ENCODE results near the gene FAM180A. TPM values are rescaled to one million over a fixed set of nuclear protein-coding genes. Genes with fewer than 3 reads are reported as not detected.

Gene FAM180A
- total RNA-seq, 2 experiments from 2014 or later, result not detected

DNA sequence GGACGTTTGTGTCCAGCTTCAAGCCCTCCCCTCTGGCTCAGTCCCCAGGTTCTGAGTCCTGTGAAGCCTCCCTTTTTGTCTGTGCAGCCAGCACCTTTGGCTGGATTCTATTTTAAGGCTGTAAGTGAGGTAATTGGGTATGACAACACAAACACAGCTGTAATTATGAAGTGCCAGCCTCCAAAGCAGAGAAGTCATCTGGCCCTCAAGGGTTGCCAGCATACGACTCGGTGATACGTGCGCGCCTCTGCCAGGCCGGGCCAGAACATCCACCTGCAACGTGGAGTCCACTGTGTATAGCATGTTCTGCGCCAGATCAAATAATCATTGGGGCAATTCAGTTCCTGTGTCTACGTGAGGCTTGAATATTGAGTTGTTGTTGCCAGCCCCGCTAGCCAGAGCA, 6.7 kb upstream of the FAM180A start:
- no peak for DNase-seq (ENCODE audit: low spot score)
- no peaks in the 10 kb centered on the region for H3K9me2 ChIP-seq (ENCODE audit: insufficient read depth, low read length)
- no peak overlapping the region for H3K27ac ChIP-seq (ENCODE audit: low read depth, low read length, poor library complexity, severe bottlenecking)
- no peaks in the 10 kb centered on the region for H3K36me3 ChIP-seq (ENCODE audit: insufficient read depth, low read length)
- intact Hi-C loops (cut with micrococcal nuclease; ENCODE audit: unreplicated experiment), result no loop called here
- H4K20me1 ChIP-seq (ENCODE audit: insufficient read depth, low read length), result no peaks in the 10 kb centered on the region
- POLR2A ChIA-PET, result no interaction called here
- no peak overlapping the region for H3K4me3 ChIP-seq (ENCODE audit: low read depth, low read length, poor library complexity, severe bottlenecking)
- no peaks in the 10 kb centered on the region for H3K4me1 ChIP-seq (ENCODE audit: insufficient read depth, low read length, poor library complexity, severe bottlenecking)
- CTCF ChIA-PET (ENCODE audit: unreplicated experiment), result no interaction called here
- H3K79me2 ChIP-seq (ENCODE audit: insufficient read depth, low read depth, low read length), result no peaks in the 10 kb centered on the region
- no TSS peak for BruUV-seq (replicated peaks)
- no peak overlapping the region for H2AFZ ChIP-seq (ENCODE audit: low read length)
- no peaks in the 10 kb centered on the region for H3K9me3 ChIP-seq (ENCODE audit: low read length)
- no peak overlapping the region for H3K4me2 ChIP-seq (ENCODE audit: low read length)
- TF ChIP-seq CTCF (conservative IDR thresholded peaks at IDR 0.05; ENCODE audit: low read length) (no peak), EZH2phosphoT487 (IDR thresholded peaks at IDR 0.05; ENCODE audit: borderline replicate concordance, low read depth, low read length) (no peak)

- H3K79me2 ChIP-seq (ENCODE audit: insufficient read depth, low read depth, low read length), result no peaks in the 10 kb centered on the region
- H3K36me3 ChIP-seq (ENCODE audit: insufficient read depth, low read length), result no peaks in the 10 kb centered on the region
- CTCF ChIA-PET (ENCODE audit: unreplicated experiment), result no interaction called here
- TF ChIP-seq EZH2phosphoT487 (IDR thresholded peaks at IDR 0.05; ENCODE audit: borderline replicate concordance, low read depth, low read length), result no peak
- no peak for TF ChIP-seq CTCF (conservative IDR thresholded peaks at IDR 0.05; ENCODE audit: low read length)
- H3K4me2 ChIP-seq (ENCODE audit: low read length), result no peak overlapping the region
- intact Hi-C loops (cut with micrococcal nuclease; ENCODE audit: unreplicated experiment), result no loop called here
- BruUV-seq (replicated peaks), result no TSS peak
- H3K9me3 ChIP-seq (ENCODE audit: low read length), result no peaks in the 10 kb centered on the region
- H4K20me1 ChIP-seq (ENCODE audit: insufficient read depth, low read length), result no peaks in the 10 kb centered on the region
- no peaks in the 10 kb centered on the region for H3K9me2 ChIP-seq (ENCODE audit: insufficient read depth, low read length)
- H2AFZ ChIP-seq (ENCODE audit: low read length), result no peak overlapping the region
- H3K4me1 ChIP-seq (ENCODE audit: insufficient read depth, low read length, poor library complexity, severe bottlenecking), result no peaks in the 10 kb centered on the region
- POLR2A ChIA-PET, result no interaction called here
- no peak overlapping the region for H3K4me3 ChIP-seq (ENCODE audit: low read depth, low read length, poor library complexity, severe bottlenecking)
- no peak overlapping the region for H3K27ac ChIP-seq (ENCODE audit: low read depth, low read length, poor library complexity, severe bottlenecking)
- DNase-seq (ENCODE audit: low spot score), result no peak
Measured at GRCh38 chr7:135753616-135754413, 5.2 kb upstream of the FAM180A start.

DNA sequence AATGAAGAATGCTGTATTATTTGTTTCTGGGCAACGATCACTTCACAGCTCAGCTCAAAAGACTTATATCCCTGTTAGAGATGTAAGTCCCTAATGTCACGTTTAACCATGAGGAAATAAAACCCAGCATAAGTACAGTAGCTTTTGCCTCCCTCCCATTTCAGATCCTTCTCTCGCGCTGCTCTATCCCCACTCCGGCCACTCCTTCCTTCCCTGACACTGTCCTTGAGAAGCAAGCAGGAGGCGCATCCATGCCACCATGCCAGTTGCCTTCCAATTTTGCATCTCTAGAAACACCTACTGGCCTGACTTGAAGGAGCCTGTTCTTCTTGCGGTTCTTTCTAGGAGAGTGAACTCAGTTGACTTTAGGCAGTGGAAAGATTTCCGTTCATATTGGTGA, 1.2 kb downstream of the FAM180A start:
- DNase-seq (ENCODE audit: low spot score), result no peak
- Histone ChIP-seq H2AFZ (ENCODE audit: low read length) (no peak overlapping the region), H3K9me2 (ENCODE audit: insufficient read depth, low read length) (no peaks in the 10 kb centered on the region), H3K27ac (ENCODE audit: low read depth, low read length, poor library complexity, severe bottlenecking) (no peak overlapping the region), H3K4me3 (ENCODE audit: low read depth, low read length, poor library complexity, severe bottlenecking) (no peak overlapping the region), H3K4me2 (ENCODE audit: low read length) (no peak overlapping the region), H3K36me3 (ENCODE audit: insufficient read depth, low read length) (no peaks in the 10 kb centered on the region), H3K79me2 (ENCODE audit: insufficient read depth, low read depth, low read length) (no peaks in the 10 kb centered on the region), H4K20me1 (ENCODE audit: insufficient read depth, low read length) (no peaks in the 10 kb centered on the region), H3K9me3 (ENCODE audit: low read length) (no peaks in the 10 kb centered on the region), H3K4me1 (ENCODE audit: insufficient read depth, low read length, poor library complexity, severe bottlenecking) (no peaks in the 10 kb centered on the region)
- TF ChIP-seq CTCF (conservative IDR thresholded peaks at IDR 0.05; ENCODE audit: low read length), result no peak
- no peak for TF ChIP-seq EZH2phosphoT487 (IDR thresholded peaks at IDR 0.05; ENCODE audit: borderline replicate concordance, low read depth, low read length)
- intact Hi-C loops (cut with micrococcal nuclease; ENCODE audit: unreplicated experiment), result no loop called here
- no TSS peak for BruUV-seq (replicated peaks)
- POLR2A ChIA-PET, result interaction anchor here (0.5 kb wide), 1 partner anchor 45 kb away, joined by 4 read pairs; no protein-coding TSS in a partner anchor
- CTCF ChIA-PET (ENCODE audit: unreplicated experiment), result no interaction called here
